GM21786 (cell line): ENCODE measurements around the gene HPCAL1.
"Not testable (repeated sequence)": the region's sequence is repeated elsewhere in the genome, so short reads cannot be mapped to it uniquely, and the experiment has no call there.

Source experiments
- ATAC-seq: cut with Tn5 transposase; IDR thresholded peaks from one replicate; pipeline ENCODE4 v1.9.1; 2021; ENCODE audit not compliant: unreplicated experiment

Gene HPCAL1

GRCh38 chr2:10452956-10453904 lies 150.5 kb downstream of the HPCAL1 start:
- no peak for ATAC-seq

GRCh38 chr2:10453905-10454298 lies 151.2 kb downstream of the HPCAL1 start:
- no peak for ATAC-seq

GRCh38 chr2:10454505-10454904 lies 151.8 kb downstream of the HPCAL1 start:
- ATAC-seq = no peak

DNA sequence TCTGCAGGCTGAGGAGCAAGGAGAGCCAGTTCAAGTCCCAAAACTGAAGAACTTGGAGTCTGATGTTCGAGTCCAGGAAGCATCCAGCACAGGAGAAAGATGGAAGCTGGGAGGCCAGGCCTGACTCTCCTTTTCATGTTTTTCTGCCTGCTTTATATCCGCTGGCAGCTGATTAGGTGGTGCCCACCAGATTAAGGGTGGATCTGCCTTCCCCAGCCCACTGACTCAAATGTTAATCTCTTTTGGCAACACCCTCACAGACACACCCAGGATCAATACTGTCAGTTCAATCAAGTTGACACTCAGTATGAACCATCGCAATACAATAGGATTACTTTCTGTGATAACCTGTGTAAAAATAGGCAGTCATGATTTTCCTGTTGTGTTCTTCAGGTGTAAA lies 154.5 kb downstream of the HPCAL1 start:
- not testable (repeated sequence) for ATAC-seq

DNA sequence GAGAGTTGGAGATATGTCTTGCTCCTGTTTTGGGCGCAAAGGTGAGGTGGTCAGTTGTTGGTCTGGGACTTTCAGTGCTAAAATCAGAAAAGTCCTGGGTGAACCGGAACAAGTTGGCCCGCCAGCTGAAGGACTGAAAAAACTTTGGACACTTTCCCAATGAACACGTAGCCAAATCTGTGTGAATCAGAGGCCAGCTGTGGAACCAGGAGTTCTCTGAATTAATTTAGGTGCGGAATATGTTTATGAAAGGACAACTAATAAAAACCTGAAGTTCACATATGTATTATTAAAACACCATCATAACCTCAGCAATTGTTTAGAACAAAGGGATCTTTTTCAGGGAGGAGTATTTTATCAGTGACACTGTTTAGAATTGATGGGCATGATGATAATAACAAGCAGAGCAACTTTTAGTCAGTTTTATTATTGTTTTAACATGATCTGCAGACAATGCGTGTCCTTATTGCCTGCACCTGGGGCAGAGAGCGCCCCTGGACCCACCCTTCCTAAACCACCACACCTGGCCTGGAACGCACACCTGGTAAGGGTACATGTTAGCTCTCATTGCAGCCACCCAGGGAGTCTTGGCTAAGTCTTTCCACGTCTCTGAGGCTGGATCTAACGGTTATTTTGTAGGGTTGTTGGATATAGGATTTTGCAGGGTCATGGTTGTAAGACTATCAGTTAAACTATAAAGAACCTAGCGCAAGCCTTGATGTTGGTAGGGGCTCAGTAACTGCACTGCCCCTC lies 155.3 kb downstream of the HPCAL1 start:
- no peak for ATAC-seq

GRCh38 chr2:10460366-10460796 lies 157.7 kb downstream of the HPCAL1 start:
- no peak for ATAC-seq

- ATAC-seq = no peak
Measured at GRCh38 chr2:10462178-10463083, 159.7 kb downstream of the HPCAL1 start.

DNA sequence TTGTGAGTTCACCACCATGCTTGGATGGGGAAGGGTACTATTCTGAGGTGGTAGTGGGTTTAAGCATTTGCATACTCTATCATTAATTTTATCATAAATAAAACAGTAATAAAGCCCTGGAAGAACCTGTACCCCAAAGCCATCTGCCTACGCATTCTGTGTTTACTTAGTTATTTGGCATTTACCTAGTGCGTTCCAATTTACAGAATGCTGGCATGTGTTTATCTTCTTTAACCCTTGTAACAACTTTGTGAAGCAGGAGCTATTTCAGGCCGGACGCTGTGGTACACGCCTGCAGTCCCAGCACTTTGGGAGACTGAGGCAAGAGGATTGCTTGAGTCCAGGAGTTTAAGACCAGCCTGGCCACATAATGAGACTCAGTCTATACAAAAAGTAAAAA lies 163.2 kb downstream of the HPCAL1 start:
- ATAC-seq = no peak

DNA sequence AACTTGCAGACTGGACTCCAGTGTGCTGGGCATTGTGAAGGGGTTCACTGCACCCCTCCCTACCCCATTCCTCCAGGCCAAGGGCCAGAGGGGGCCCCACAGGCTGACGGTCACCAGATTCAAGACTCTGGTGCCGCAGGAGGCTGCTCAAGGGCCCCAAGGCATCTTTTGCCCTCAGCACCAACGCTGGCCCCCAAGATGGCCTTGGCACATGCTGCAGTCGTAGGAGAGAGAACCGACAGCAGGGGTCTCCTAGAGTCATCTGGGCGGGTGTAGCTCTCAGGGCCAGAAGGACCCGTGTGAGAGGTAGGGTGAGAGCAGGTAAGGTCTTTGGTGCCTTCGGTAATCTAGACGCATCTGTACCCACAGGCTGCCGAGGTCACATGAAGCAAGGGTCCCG lies 164.1 kb downstream of the HPCAL1 start:
- ATAC-seq = no peak

GRCh38 chr2:10467401-10467800 lies 164.7 kb downstream of the HPCAL1 start:
- ATAC-seq = no peak

- ATAC-seq = no peak
Measured at GRCh38 chr2:10469301-10469700, 166.6 kb downstream of the HPCAL1 start.

- ATAC-seq = no peak
Measured at GRCh38 chr2:10469955-10470608, 167.4 kb downstream of the HPCAL1 start.

DNA sequence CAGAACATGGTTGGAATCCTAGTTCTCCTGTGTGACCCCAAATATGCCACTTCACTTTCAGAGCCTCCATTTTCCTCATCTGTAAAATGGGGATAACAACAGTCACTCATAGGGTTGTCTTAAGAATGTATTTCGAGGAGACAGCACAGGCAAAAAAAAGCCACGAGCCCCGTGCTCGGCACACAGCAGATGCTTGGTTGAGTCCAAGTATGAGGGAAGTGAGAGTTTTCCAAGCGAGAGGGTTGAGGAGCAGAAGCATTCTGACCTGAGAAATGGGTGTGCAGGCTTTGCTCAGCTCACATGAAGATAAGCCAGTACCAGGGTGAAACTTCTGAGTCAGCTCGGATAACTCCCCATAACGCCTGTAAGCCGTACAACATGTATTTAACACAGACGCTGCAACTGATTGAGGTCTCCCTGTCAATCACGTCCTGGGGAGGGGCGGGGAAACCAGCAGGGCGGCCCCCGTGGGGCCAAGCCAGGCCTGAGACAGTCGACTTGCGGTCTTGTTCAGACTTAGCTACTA lies 168.4 kb downstream of the HPCAL1 start:
- no peak for ATAC-seq

GRCh38 chr2:10471955-10472354 lies 169.3 kb downstream of the HPCAL1 start:
- no peak for ATAC-seq

DNA sequence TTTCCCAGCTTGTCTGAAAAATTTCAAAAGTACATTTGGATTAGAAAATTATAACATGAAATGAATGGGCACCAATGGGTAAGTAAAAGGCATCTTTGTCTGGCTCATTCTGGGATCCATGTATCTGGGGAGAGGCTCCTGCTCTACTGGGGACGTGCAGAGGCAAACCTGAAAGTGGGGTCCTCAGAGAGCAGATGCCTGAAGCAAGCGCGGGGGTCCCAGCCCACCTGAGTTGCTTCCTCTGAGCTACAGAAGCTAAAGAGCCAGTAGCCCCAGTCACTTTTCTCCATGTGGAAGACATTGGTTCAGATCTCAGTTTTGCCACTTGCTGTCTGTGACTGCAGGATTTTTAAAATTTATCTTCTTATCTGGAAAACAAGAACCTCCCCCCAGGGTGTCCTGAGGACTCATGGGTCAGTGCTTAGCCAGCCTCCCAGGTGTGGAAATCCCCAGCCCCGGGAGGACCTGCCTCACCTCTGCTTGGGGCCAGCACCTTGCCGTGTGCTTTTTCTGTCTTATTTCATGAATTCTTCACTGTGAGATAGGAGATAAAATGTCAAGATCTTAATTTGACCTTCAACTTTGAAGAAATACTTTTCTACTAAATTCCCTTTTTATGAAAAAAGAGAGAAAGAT lies 170.5 kb downstream of the HPCAL1 start:
- no peak for ATAC-seq

- no peak for ATAC-seq
Measured at GRCh38 chr2:10475221-10475722, 172.6 kb downstream of the HPCAL1 start.

GRCh38 chr2:10475811-10476660 lies 173.3 kb downstream of the HPCAL1 start:
- ATAC-seq = no peak

- no peak for ATAC-seq
Measured at GRCh38 chr2:10476723-10477442, 174.2 kb downstream of the HPCAL1 start.
